SU-DHL-6 (cell line): ENCODE data around the gene THOC1.

Source experiments
- H2AFZ ChIP-seq: fragments of 200-600 bp; sonication (generic); 2 replicates; pipeline ENCODE4 v1.6.1; 2014; ENCODE audit warnings: low read depth, mild to moderate bottlenecking, moderate library complexity, mixed read lengths, antibody characterized with exemption, low read length; ENCODE audit not compliant: severe bottlenecking
- H3F3A ChIP-seq: fragments of 200-600 bp; shearing (Covaris generic); 2 replicates; pipeline ENCODE4 v1.6.0; 2016; ENCODE audit warnings: antibody characterized with exemption, mild to moderate bottlenecking; ENCODE audit not compliant: insufficient read depth
- H3K27ac ChIP-seq: fragments of 200-600 bp; sonication (generic); 2 replicates; pipeline ENCODE4 v1.5.1; 2016; ENCODE audit warnings: low read depth, mild to moderate bottlenecking, low read length, moderate library complexity, mixed read lengths
- H3K27me3 ChIP-seq: fragments of 200-600 bp; sonication (generic), shearing (Covaris generic); 2 replicates; pipeline ENCODE4 v1.6.0; 2014; ENCODE audit warnings: mild to moderate bottlenecking, low read length
- H3K36me3 ChIP-seq: fragments of 200-600 bp; sonication (generic); 2 replicates; pipeline ENCODE4 v1.6.1; 2014; ENCODE audit warnings: mild to moderate bottlenecking, low read length, mixed read lengths
- H3K4me2 ChIP-seq: fragments of 300-600, 200-600 bp; shearing (Covaris generic), sonication (generic); 2 replicates; pipeline ENCODE4 v1.6.0; 2014; ENCODE audit warnings: low read length, low read depth, mild to moderate bottlenecking; ENCODE audit not compliant: poor library complexity, severe bottlenecking
- H3K4me3 ChIP-seq: fragments of 200-600 bp; sonication (generic); 2 replicates; pipeline ENCODE4 v1.5.1; 2014; ENCODE audit warnings: antibody characterized with exemption, low read length, mild to moderate bottlenecking, mixed read lengths; ENCODE audit not compliant: insufficient read depth, poor library complexity, severe bottlenecking
- H3K79me2 ChIP-seq: fragments of 200-600 bp; sonication (generic); 2 replicates; pipeline ENCODE4 v1.6.1; 2014; ENCODE audit warnings: mild to moderate bottlenecking, low read length, moderate library complexity; ENCODE audit not compliant: insufficient read depth
- H3K9ac ChIP-seq: fragments of 200-600 bp; sonication (generic); 2 replicates; pipeline ENCODE4 v1.7.0; 2014; ENCODE audit warnings: mild to moderate bottlenecking, low read length
- H3K9me2 ChIP-seq: fragments of 200-600 bp; sonication (generic); replicated peaks from 2 replicates; pipeline ENCODE4 v1.6.1; 2014; ENCODE audit warnings: low read length; ENCODE audit not compliant: insufficient read depth
- H3K9me3 ChIP-seq: fragments of 200-600 bp; sonication (generic); 2 replicates; pipeline ENCODE4 v1.6.1; 2014; ENCODE audit warnings: low read length, mixed read lengths; ENCODE audit not compliant: insufficient read depth
- H4K20me1 ChIP-seq: fragments of 200-600 bp; sonication (generic); 2 replicates; pipeline ENCODE4 v1.6.1; 2014; ENCODE audit warnings: low read depth, mild to moderate bottlenecking, antibody characterized with exemption, low read length, moderate library complexity, mixed read lengths
- CTCF ChIP-seq: fragments of 200-600 bp; sonication (generic); IDR thresholded peaks from one replicate; pipeline ENCODE4 v1.5.1; 2017; ENCODE audit warnings: antibody characterized with exemption, mild to moderate bottlenecking, low read length, moderate library complexity; ENCODE audit not compliant: insufficient read depth, poor library complexity, severe bottlenecking
- EZH2phosphoT487 ChIP-seq: fragments of 200-600 bp; sonication (generic), shearing (Covaris generic); conservative IDR thresholded peaks from 2 replicates; pipeline ENCODE4 v1.6.1; 2018; ENCODE audit warnings: mild to moderate bottlenecking, antibody characterized with exemption, low read length, moderate library complexity, mixed read lengths

Gene THOC1

GRCh38 chr18:227374-227773 lies 40.5 kb downstream of the THOC1 start:
- Histone ChIP-seq H3F3A (no peaks in the 10 kb centered on the region), H3K27me3 (no peaks in the 10 kb centered on the region), H3K36me3 (peaks cover 18% of the 10 kb centered on the region; the same call in 1 of the 2 replicates)

GRCh38 chr18:225745-226144 lies 42.1 kb downstream of the THOC1 start:
- Histone ChIP-seq H3K9ac (no peak overlapping the region), H3K9me3 (no peaks in the 10 kb centered on the region), H3K9me2 (no peaks in the 10 kb centered on the region), H3K4me3 (no peak overlapping the region), H3K27ac (no peak overlapping the region), H3K4me2 (no peak overlapping the region), H3F3A (peaks cover 5% of the 10 kb centered on the region; the same call in 1 of the 2 replicates), H2AFZ (no peak overlapping the region), H4K20me1 (no peaks in the 10 kb centered on the region), H3K27me3 (no peaks in the 10 kb centered on the region), H3K36me3 (peaks cover 31% of the 10 kb centered on the region), H3K79me2 (no peaks in the 10 kb centered on the region)
- TF ChIP-seq CTCF (no peak), EZH2phosphoT487 (no peak)

More at GRCh38 chr18:227374-227773, 40.5 kb downstream of the THOC1 start:
- Histone ChIP-seq H3K27ac (no peak overlapping the region), H3K9me3 (no peaks in the 10 kb centered on the region), H3K4me2 (no peak overlapping the region), H4K20me1 (no peaks in the 10 kb centered on the region), H2AFZ (no peak overlapping the region), H3K9me2 (no peaks in the 10 kb centered on the region), H3K9ac (no peak overlapping the region), H3K79me2 (no peaks in the 10 kb centered on the region), H3K4me3 (no peak overlapping the region)
- TF ChIP-seq EZH2phosphoT487 (no peak), CTCF (no peak)

DNA sequence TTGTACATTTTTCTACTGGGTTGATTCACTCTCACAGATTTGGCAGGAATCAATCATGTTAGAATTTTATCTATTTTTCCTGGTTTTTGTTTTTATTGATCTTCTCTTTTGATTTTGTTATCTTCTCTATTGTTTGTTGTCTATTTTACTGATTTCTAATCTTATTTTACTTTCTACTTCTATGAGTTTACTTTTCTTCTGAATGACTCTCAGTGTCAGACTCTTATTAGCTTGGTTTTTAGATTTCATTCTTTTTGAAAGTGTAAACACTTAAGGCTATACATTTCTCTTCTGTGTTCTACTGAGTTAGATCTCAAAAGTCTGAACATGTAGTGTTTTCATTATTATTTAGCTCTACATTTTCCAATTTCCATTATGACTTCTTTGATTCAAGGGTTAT lies 47.1 kb downstream of the THOC1 start:
- H3K27me3 ChIP-seq: no peaks in the 10 kb centered on the region
- no peak overlapping the region for H3K4me3 ChIP-seq
- TF ChIP-seq CTCF (no peak), EZH2phosphoT487 (no peak)
- H3K9me2 ChIP-seq: no peaks in the 10 kb centered on the region
- H4K20me1 ChIP-seq: no peaks in the 10 kb centered on the region
- no peak overlapping the region for H3K27ac ChIP-seq
- H3K9me3 ChIP-seq: no peaks in the 10 kb centered on the region
- no peak overlapping the region for H3K9ac ChIP-seq
- no peaks in the 10 kb centered on the region for H3K79me2 ChIP-seq
- peaks cover 66% of the 10 kb centered on the region for H3K36me3 ChIP-seq
- no peak overlapping the region for H2AFZ ChIP-seq
- no peak overlapping the region for H3K4me2 ChIP-seq
- peaks cover 8% of the 10 kb centered on the region; the same call in 1 of the 2 replicates for H3F3A ChIP-seq
